HEK293 (cell line): ENCODE data around the gene HEATR5B.

Source experiments
- CTCF ChIA-PET: fragments of 350-600 bp; formaldehyde crosslinking; extraction: SDS; loops from one replicate; lab custom pipeline; 2021; ENCODE audit warnings: antibody characterized with exemption; lab: Yijun Ruan, JAX
- POLR2A ChIA-PET: fragments of 300-600 bp; formaldehyde crosslinking; extraction: SDS; loops from one replicate; lab custom pipeline; 2020; ENCODE audit warnings: antibody characterized with exemption, inconsistent platforms; lab: Yijun Ruan, JAX
- H3K27ac ChIP-seq: fragments of 200-500 bp; sonication (Bioruptor generic); 2 replicates; pipeline ENCODE4 v1.5.1; 2014; ENCODE audit warnings: low read depth, low read length, control low read depth, inconsistent platforms; ENCODE audit errors: extremely low read depth
- H3K36me3 ChIP-seq, 2 experiments: fragments of 200-500 bp in 1 of 2; sonication (Bioruptor generic) in 1 of 2; 1 replicate in 1 of 2; 2 replicates in 1 of 2; pipeline ENCODE4 v1.5.1; 2014 to 2017; ENCODE audit warnings: inconsistent platforms in 2 of 2, low read length in 2 of 2; ENCODE audit not compliant: control insufficient read depth in 2 of 2, insufficient read depth in 1 of 2
- H3K4me1 ChIP-seq: fragments of 200-500 bp; sonication (Bioruptor generic); 2 replicates; pipeline ENCODE4 v1.5.1; 2014; ENCODE audit warnings: mild to moderate bottlenecking, low read length, inconsistent platforms; ENCODE audit not compliant: control insufficient read depth, insufficient read depth
- H3K4me3 ChIP-seq: 2 replicates; pipeline ENCODE4 v1.5.1; 2011; ENCODE audit warnings: low read depth, mild to moderate bottlenecking, control low read depth, low read length, moderate library complexity
- H3K9me3 ChIP-seq: fragments of 200-500 bp; sonication (Bioruptor generic); 2 replicates; pipeline ENCODE4 v1.5.1; 2014; ENCODE audit warnings: low read depth, low read length, inconsistent platforms; ENCODE audit not compliant: control insufficient read depth, insufficient read depth
- HOXC10 ChIP-seq: sonication (generic); formaldehyde crosslinking; IDR thresholded peaks from 2 replicates; pipeline ENCODE4 v1.8.1; 2023; ENCODE audit warnings: mild to moderate bottlenecking, missing genetic modification reagents
- PATZ1 ChIP-seq: fragments of 450-650 bp; formaldehyde crosslinking; IDR thresholded peaks from 2 replicates; pipeline ENCODE4 v1.5.1; 2016; ENCODE audit warnings: missing biosample characterization, missing genetic modification characterization
- ZBTB26 ChIP-seq: fragments of 450-650 bp; formaldehyde crosslinking; optimal IDR thresholded peaks from 2 replicates; pipeline ENCODE3; 2016; ENCODE audit warnings: missing biosample characterization, mild to moderate bottlenecking, missing genetic modification characterization
- ZNF362 ChIP-seq: fragments of 450-650 bp; formaldehyde crosslinking; IDR thresholded peaks from 2 replicates; pipeline ENCODE4 v1.5.1; 2016; ENCODE audit warnings: missing biosample characterization, missing genetic modification characterization
- ZNF510 ChIP-seq: fragments of 450-650 bp; formaldehyde crosslinking; IDR thresholded peaks from 2 replicates; pipeline ENCODE4 v1.5.1; 2018; ENCODE audit warnings: mild to moderate bottlenecking, missing genetic modification characterization, missing biosample characterization; ENCODE audit not compliant: insufficient replicate concordance
- ZNF561 ChIP-seq: fragments of 450-650 bp; IDR thresholded peaks from 2 replicates; pipeline ENCODE4 v1.5.1; 2018; ENCODE audit warnings: missing biosample characterization, missing genetic modification characterization, borderline replicate concordance
- ZNF626 ChIP-seq: fragments of 450-650 bp; sonication (Bioruptor Pico); formaldehyde crosslinking; IDR thresholded peaks from 2 replicates; pipeline ENCODE4 v1.5.1; 2018; ENCODE audit warnings: missing biosample characterization, missing genetic modification characterization, inconsistent platforms
- TF ChIP-seq, protein P1 (sequence below): fragments of 450-650 bp; formaldehyde crosslinking; IDR thresholded peaks from 2 replicates; pipeline ENCODE4 v1.5.1; 2017; ENCODE audit warnings: missing biosample characterization, missing genetic modification characterization
- TF ChIP-seq, protein P2 (sequence below): fragments of 450-650 bp; formaldehyde crosslinking; IDR thresholded peaks from 2 replicates; pipeline ENCODE4 v1.5.1; 2016; ENCODE audit warnings: missing biosample characterization, missing genetic modification characterization
- TF ChIP-seq, protein P3 (sequence below): fragments of 450-650 bp; formaldehyde crosslinking; IDR thresholded peaks from 2 replicates; pipeline ENCODE4 v1.5.1; 2016; ENCODE audit warnings: missing biosample characterization, missing genetic modification characterization

The HEATR5B gene

GRCh38 chr2:37083873-37084794 is at the start of gene HEATR5B, which contains the start of gene GPATCH11 (continued):
- TF ChIP-seq ZBTB26 (peak; percentile 41), HOXC10 (CRISPR knock-in tag) (0 out of 2 replicates have a peak, but pooled peaks have one; percentile 40), ZNF510 (tag by site-specific recombination) (no peak), ZNF362 (tag by site-specific recombination) (0 out of 2 replicates have a peak, but pooled peaks have one; percentile 47)

GRCh38 chr2:37132914-37133313 is 48.7 kb upstream of the HEATR5B start:
- POLR2A ChIA-PET: no interaction called here
- TF ChIP-seq, protein P1, sequence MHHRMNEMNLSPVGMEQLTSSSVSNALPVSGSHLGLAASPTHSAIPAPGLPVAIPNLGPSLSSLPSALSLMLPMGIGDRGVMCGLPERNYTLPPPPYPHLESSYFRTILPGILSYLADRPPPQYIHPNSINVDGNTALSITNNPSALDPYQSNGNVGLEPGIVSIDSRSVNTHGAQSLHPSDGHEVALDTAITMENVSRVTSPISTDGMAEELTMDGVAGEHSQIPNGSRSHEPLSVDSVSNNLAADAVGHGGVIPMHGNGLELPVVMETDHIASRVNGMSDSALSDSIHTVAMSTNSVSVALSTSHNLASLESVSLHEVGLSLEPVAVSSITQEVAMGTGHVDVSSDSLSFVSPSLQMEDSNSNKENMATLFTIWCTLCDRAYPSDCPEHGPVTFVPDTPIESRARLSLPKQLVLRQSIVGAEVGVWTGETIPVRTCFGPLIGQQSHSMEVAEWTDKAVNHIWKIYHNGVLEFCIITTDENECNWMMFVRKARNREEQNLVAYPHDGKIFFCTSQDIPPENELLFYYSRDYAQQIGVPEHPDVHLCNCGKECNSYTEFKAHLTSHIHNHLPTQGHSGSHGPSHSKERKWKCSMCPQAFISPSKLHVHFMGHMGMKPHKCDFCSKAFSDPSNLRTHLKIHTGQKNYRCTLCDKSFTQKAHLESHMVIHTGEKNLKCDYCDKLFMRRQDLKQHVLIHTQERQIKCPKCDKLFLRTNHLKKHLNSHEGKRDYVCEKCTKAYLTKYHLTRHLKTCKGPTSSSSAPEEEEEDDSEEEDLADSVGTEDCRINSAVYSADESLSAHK (tag by site-specific recombination): no peak
- TF ChIP-seq ZNF561 (tag by site-specific recombination) (no peak), ZNF626 (tag by site-specific recombination) (no peak), PATZ1 (tag by site-specific recombination) (no peak)
- TF ChIP-seq, protein P2, sequence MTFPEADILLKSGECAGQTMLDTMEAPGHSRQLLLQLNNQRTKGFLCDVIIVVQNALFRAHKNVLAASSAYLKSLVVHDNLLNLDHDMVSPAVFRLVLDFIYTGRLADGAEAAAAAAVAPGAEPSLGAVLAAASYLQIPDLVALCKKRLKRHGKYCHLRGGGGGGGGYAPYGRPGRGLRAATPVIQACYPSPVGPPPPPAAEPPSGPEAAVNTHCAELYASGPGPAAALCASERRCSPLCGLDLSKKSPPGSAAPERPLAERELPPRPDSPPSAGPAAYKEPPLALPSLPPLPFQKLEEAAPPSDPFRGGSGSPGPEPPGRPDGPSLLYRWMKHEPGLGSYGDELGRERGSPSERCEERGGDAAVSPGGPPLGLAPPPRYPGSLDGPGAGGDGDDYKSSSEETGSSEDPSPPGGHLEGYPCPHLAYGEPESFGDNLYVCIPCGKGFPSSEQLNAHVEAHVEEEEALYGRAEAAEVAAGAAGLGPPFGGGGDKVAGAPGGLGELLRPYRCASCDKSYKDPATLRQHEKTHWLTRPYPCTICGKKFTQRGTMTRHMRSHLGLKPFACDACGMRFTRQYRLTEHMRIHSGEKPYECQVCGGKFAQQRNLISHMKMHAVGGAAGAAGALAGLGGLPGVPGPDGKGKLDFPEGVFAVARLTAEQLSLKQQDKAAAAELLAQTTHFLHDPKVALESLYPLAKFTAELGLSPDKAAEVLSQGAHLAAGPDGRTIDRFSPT (tag by site-specific recombination): no peak
- TF ChIP-seq, protein P3, sequence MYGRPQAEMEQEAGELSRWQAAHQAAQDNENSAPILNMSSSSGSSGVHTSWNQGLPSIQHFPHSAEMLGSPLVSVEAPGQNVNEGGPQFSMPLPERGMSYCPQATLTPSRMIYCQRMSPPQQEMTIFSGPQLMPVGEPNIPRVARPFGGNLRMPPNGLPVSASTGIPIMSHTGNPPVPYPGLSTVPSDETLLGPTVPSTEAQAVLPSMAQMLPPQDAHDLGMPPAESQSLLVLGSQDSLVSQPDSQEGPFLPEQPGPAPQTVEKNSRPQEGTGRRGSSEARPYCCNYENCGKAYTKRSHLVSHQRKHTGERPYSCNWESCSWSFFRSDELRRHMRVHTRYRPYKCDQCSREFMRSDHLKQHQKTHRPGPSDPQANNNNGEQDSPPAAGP (tag by site-specific recombination): no peak
- Histone ChIP-seq H3K4me3 (no peak overlapping the region), H3K27ac (no peak overlapping the region), H3K9me3 (no peaks in the 10 kb centered on the region), H3K36me3 (peaks cover 49 to 95% of the 10 kb centered on the region in 2 experiments), H3K4me1 (no peaks in the 10 kb centered on the region)
- CTCF ChIA-PET: no interaction called here
